Measurements from ENCODE around the gene PTPRO. TPM values are rescaled to one million over a fixed set of nuclear protein-coding genes. Genes with fewer than 3 reads are reported as not detected.
"Not testable (repeated sequence)": the region's sequence is repeated elsewhere in the genome, so short reads cannot be mapped to it uniquely, and the experiment has no call there.

The PTPRO gene
- total RNA-seq, 1 donor from 2014 or later, result 4.3 TPM

GRCh38 chr12:15605881-15606590 lies 283.7 kb downstream of the PTPRO start:
- H3K27ac Mint-ChIP-seq, result no peak overlapping the region
- no peak overlapping the region for H3K4me3 Mint-ChIP-seq
- DNase-seq (ENCODE audit: low spot score in 2 of 2, unreplicated experiment in 2 of 2), result no peak
- H3K36me3 Mint-ChIP-seq, result no peaks in the 10 kb centered on the region
- TF ChIP-seq CTCF (IDR thresholded peaks at IDR 0.05; ENCODE audit: unreplicated experiment), result no peak
- no peaks in the 10 kb centered on the region for H3K27me3 Mint-ChIP-seq (ENCODE audit: low read depth)
- peaks cover 2% of the 10 kb centered on the region for H3K9me3 Mint-ChIP-seq
- H3K4me1 Mint-ChIP-seq, result peaks cover 12% of the 10 kb centered on the region

- H3K36me3 Mint-ChIP-seq, result peaks cover 6% of the 10 kb centered on the region
- no peak overlapping the region for H3K4me3 Mint-ChIP-seq
- peaks cover 16% of the 10 kb centered on the region for H3K9me3 Mint-ChIP-seq
- H3K4me1 Mint-ChIP-seq, result peaks cover 8% of the 10 kb centered on the region
- no peak overlapping the region for H3K27ac Mint-ChIP-seq
- TF ChIP-seq CTCF (IDR thresholded peaks at IDR 0.05; ENCODE audit: unreplicated experiment), result no peak
- DNase-seq (ENCODE audit: low spot score in 2 of 2, unreplicated experiment in 2 of 2), result no peak
- no peaks in the 10 kb centered on the region for H3K27me3 Mint-ChIP-seq (ENCODE audit: low read depth)
Measured at GRCh38 chr12:15608406-15608805, 286.1 kb downstream of the PTPRO start.

- peaks cover 9% of the 10 kb centered on the region for H3K36me3 Mint-ChIP-seq
- peaks cover 2% of the 10 kb centered on the region for H3K4me1 Mint-ChIP-seq
- DNase-seq (ENCODE audit: low spot score in 2 of 2, unreplicated experiment in 2 of 2), result no peak
Measured at GRCh38 chr12:15608941-15609340, 286.6 kb downstream of the PTPRO start.

GRCh38 chr12:15613981-15614380 lies 291.7 kb downstream of the PTPRO start:
- H3K27me3 Mint-ChIP-seq (ENCODE audit: low read depth), result no peaks in the 10 kb centered on the region
- H3K4me1 Mint-ChIP-seq, result no peaks in the 10 kb centered on the region
- H3K9me3 Mint-ChIP-seq, result peaks cover 54% of the 10 kb centered on the region
- TF ChIP-seq CTCF (IDR thresholded peaks at IDR 0.05; ENCODE audit: unreplicated experiment), result no peak
- no peak for DNase-seq (ENCODE audit: low spot score in 2 of 2, unreplicated experiment in 2 of 2)
- H3K27ac Mint-ChIP-seq, result no peak overlapping the region
- no peak overlapping the region for H3K4me3 Mint-ChIP-seq
- peaks cover 37% of the 10 kb centered on the region for H3K36me3 Mint-ChIP-seq

More at GRCh38 chr12:15608941-15609340, 286.6 kb downstream of the PTPRO start:
- no peaks in the 10 kb centered on the region for H3K27me3 Mint-ChIP-seq (ENCODE audit: low read depth)
- peaks cover 22% of the 10 kb centered on the region for H3K9me3 Mint-ChIP-seq
- no peak overlapping the region for H3K27ac Mint-ChIP-seq
- no peak for TF ChIP-seq CTCF (IDR thresholded peaks at IDR 0.05; ENCODE audit: unreplicated experiment)
- no peak overlapping the region for H3K4me3 Mint-ChIP-seq

- not testable (repeated sequence) for H3K4me3 Mint-ChIP-seq; H3K27ac Mint-ChIP-seq; DNase-seq (ENCODE audit: low spot score in 2 of 2, unreplicated experiment in 2 of 2); H3K27me3 Mint-ChIP-seq (ENCODE audit: low read depth)
- Mint-ChIP-seq H3K9me3 (peaks cover 49% of the 10 kb centered on the region), H3K36me3 (peaks cover 37% of the 10 kb centered on the region), H3K4me1 (peaks cover 18% of the 10 kb centered on the region)
Measured at GRCh38 chr12:15616495-15616894, 294.2 kb downstream of the PTPRO start.

- peaks cover 21% of the 10 kb centered on the region for H3K36me3 Mint-ChIP-seq
- no peak overlapping the region for H3K4me3 Mint-ChIP-seq
- no peak for DNase-seq (ENCODE audit: low spot score in 2 of 2, unreplicated experiment in 2 of 2)
- no peak for TF ChIP-seq CTCF (IDR thresholded peaks at IDR 0.05; ENCODE audit: unreplicated experiment)
- H3K4me1 Mint-ChIP-seq, result peaks cover 23% of the 10 kb centered on the region
- H3K9me3 Mint-ChIP-seq, result peaks cover 12% of the 10 kb centered on the region
- no peaks in the 10 kb centered on the region for H3K27me3 Mint-ChIP-seq (ENCODE audit: low read depth)
- H3K27ac Mint-ChIP-seq, result peak overlapping the region; percentile 66
Measured at GRCh38 chr12:15620741-15621539, 298.6 kb downstream of the PTPRO start.
